SHP77 treated with DMSO at 0.1 percent for 48 hours (cell line): ENCODE measurements around the gene DMAC1.

Experiments
- DNase-seq: peaks from one replicate; lab custom pipeline; 2025; lab: John Stamatoyannopoulos, UW

The DMAC1 gene

GRCh38 chr9:7782400-7783120, 17.0 kb downstream of the DMAC1 start:
- no peak for DNase-seq

- no peak for DNase-seq
Measured at GRCh38 chr9:7780261-7780988, 19.2 kb downstream of the DMAC1 start.

- no peak for DNase-seq
Measured at GRCh38 chr9:7778851-7779600, 20.6 kb downstream of the DMAC1 start.

GRCh38 chr9:7777771-7778170, 21.8 kb downstream of the DMAC1 start:
- peak; percentile 50 for DNase-seq

- no peak for DNase-seq
Measured at GRCh38 chr9:7770111-7770510, 29.5 kb downstream of the DMAC1 start.

- no peak for DNase-seq
Measured at GRCh38 chr9:7762600-7762999, 37.0 kb downstream of the DMAC1 start.

GRCh38 chr9:7760014-7760415, 39.6 kb downstream of the DMAC1 start:
- DNase-seq = no peak

GRCh38 chr9:7756088-7756487, 43.5 kb downstream of the DMAC1 start:
- no peak for DNase-seq

GRCh38 chr9:7752481-7752880, 47.1 kb downstream of the DMAC1 start:
- DNase-seq = no peak
